Smooth muscle cell (in vitro differentiated cells): ENCODE data around the gene GSN. TPM values are rescaled to one million over a fixed set of nuclear protein-coding genes. Genes with fewer than 3 reads are reported as not detected.

Source experiments
- DNase-seq: peaks from one replicate; lab custom pipeline; 2025; ENCODE audit not compliant: unreplicated experiment; lab: John Stamatoyannopoulos, UW
- H2AFZ ChIP-seq: fragments of 200-600 bp; sonication (generic); 2 replicates; pipeline ENCODE4 v1.6.0; 2016; ENCODE audit warnings: antibody characterized with exemption, low read depth, mild to moderate bottlenecking
- H3F3A ChIP-seq: fragments of 200-600 bp; sonication (generic); 2 replicates; pipeline ENCODE4 v1.6.0; 2017; ENCODE audit warnings: antibody characterized with exemption, low read depth
- H3K27ac ChIP-seq: fragments of 200-600 bp; sonication (generic); 2 replicates; pipeline ENCODE4 v1.5.1; 2016; ENCODE audit warnings: low read depth, mild to moderate bottlenecking
- H3K27me3 ChIP-seq: fragments of 200-600 bp; sonication (generic); 2 replicates; pipeline ENCODE4 v1.6.1; 2016; ENCODE audit warnings: low read depth, mild to moderate bottlenecking
- H3K36me3 ChIP-seq: fragments of 200-600 bp; sonication (generic); 2 replicates; pipeline ENCODE4 v1.5.1; 2016; ENCODE audit warnings: low read depth
- H3K4me1 ChIP-seq: fragments of 200-600 bp; sonication (generic); 2 replicates; pipeline ENCODE4 v1.5.1; 2016; ENCODE audit warnings: low read depth
- H3K4me2 ChIP-seq: fragments of 200-600 bp; sonication (generic); 2 replicates; pipeline ENCODE4 v1.6.0; 2016; ENCODE audit warnings: mild to moderate bottlenecking
- H3K4me3 ChIP-seq: fragments of 200-600 bp; sonication (generic); 2 replicates; pipeline ENCODE4 v1.5.1; 2016; ENCODE audit warnings: mild to moderate bottlenecking
- H3K79me2 ChIP-seq: fragments of 200-600 bp; sonication (generic); 2 replicates; pipeline ENCODE4 v1.6.0; 2016; ENCODE audit warnings: low read depth, mild to moderate bottlenecking
- H3K9ac ChIP-seq: fragments of 200-600 bp; sonication (generic); 2 replicates; pipeline ENCODE4 v1.6.0; 2016; ENCODE audit warnings: low read depth
- H3K9me3 ChIP-seq: fragments of 200-600 bp; sonication (generic); replicated peaks from 2 replicates; pipeline ENCODE4 v1.5.1; 2016; ENCODE audit warnings: low read depth
- H4K20me1 ChIP-seq: fragments of 200-600 bp; sonication (generic); 2 replicates; pipeline ENCODE4 v1.6.0; 2016; ENCODE audit warnings: low read depth
- WGBS: methylation state at CpG from one replicate; pipeline ENCODE4 v1.1.7; 2016; ENCODE audit warnings: low lambda C conversion rate; 5-methylcytosine and 5-hydroxymethylcytosine counted together
- polyA plus RNA-seq: library from polyadenylated mRNA; unstranded; fragments of >200 nt; fragmentation: Nextera tagmentation; extraction: Ambion mirVana; gene quantifications from 2 replicates; pipeline ENCODE4 v1.2.1, GENCODE V29; 2016
- total RNA-seq: library from RNA; depleted of rRNA; stranded (reverse); fragments of >200 nt; gene quantifications from 2 replicates; pipeline ENCODE4 v1.2.3, GENCODE V29; 2014
- TF ChIP-seq, protein P1 (sequence below): fragments of 200-600 bp; sonication (generic); IDR thresholded peaks from 2 replicates; pipeline ENCODE4 v1.5.1; 2017; ENCODE audit warnings: borderline replicate concordance, mild to moderate bottlenecking, antibody characterized with exemption; ENCODE audit not compliant: insufficient read depth, poor library complexity, severe bottlenecking

The GSN gene
- total and polyA plus RNA-seq, 2 experiments from 2014 or later, result 337 to 685 TPM

- no peak for DNase-seq
- H3K4me3 ChIP-seq, result peak overlapping the region; percentile 53
- H3K4me2 ChIP-seq, result peak overlapping the region; percentile 88
- no peaks in the 10 kb centered on the region for H3K27me3 ChIP-seq
- H3K9me3 ChIP-seq, result no peaks in the 10 kb centered on the region
- peaks cover 99% of the 10 kb centered on the region for H4K20me1 ChIP-seq
- H3K9ac ChIP-seq, result no peak overlapping the region
- H2AFZ ChIP-seq, result no peak overlapping the region
- peaks cover 9% of the 10 kb centered on the region for H3K36me3 ChIP-seq
- peaks cover 58% of the 10 kb centered on the region for H3K79me2 ChIP-seq
- H3K4me1 ChIP-seq, result peaks cover 22% of the 10 kb centered on the region
- 40% methylated on average over 13 of the region's 13 CpGs for WGBS
- H3K27ac ChIP-seq, result peak overlapping the region; percentile 40
- TF ChIP-seq, protein P1, sequence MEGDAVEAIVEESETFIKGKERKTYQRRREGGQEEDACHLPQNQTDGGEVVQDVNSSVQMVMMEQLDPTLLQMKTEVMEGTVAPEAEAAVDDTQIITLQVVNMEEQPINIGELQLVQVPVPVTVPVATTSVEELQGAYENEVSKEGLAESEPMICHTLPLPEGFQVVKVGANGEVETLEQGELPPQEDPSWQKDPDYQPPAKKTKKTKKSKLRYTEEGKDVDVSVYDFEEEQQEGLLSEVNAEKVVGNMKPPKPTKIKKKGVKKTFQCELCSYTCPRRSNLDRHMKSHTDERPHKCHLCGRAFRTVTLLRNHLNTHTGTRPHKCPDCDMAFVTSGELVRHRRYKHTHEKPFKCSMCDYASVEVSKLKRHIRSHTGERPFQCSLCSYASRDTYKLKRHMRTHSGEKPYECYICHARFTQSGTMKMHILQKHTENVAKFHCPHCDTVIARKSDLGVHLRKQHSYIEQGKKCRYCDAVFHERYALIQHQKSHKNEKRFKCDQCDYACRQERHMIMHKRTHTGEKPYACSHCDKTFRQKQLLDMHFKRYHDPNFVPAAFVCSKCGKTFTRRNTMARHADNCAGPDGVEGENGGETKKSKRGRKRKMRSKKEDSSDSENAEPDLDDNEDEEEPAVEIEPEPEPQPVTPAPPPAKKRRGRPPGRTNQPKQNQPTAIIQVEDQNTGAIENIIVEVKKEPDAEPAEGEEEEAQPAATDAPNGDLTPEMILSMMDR, result no peak
- peaks cover 7% of the 10 kb centered on the region for H3F3A ChIP-seq
These were observed 30.9 kb downstream of the GSN start for GRCh38 chr9:121298689-121299466.

DNA sequence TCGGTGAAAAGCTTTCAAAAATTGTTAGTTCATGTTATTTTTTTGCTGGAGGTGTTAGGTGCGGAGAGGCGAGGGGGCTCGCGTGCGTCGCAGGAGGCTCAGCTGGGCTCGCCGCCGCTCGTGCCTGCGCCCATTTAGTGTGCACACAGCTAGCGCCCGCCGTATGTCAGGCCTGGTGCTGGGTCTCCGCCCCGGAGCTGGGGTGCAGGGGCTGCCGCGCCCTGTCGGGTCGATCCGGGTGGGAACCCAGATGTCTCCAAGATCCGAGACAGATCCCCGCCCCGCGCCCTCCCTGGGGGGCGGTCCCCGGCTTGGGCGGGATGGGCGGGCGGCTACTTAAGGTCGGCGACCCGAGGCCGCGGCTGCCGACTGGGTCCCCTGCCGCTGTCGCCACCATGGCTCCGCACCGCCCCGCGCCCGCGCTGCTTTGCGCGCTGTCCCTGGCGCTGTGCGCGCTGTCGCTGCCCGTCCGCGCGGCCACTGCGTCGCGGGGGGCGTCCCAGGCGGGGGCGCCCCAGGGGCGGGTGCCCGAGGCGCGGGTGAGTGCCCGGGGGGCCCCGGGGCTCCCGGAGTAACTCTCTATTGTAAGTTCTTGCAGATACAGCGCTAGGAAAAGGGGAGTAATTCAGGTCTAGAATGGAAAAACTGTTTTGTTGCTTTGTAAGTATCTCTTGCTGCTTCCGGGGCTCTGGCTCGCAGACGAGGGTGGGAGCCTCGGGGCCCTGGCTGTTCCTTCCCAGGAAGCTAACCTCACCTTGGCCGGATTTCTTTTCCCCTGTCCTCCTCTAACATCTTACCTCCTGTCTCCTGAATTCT, 31.7 kb downstream of the GSN start:
- peak overlapping the region; percentile 53 for H3K4me3 ChIP-seq
- WGBS, result 4% methylated on average over 62 of the region's 74 CpGs
- H3K36me3 ChIP-seq, result peaks cover 9% of the 10 kb centered on the region
- H3K4me1 ChIP-seq, result peaks cover 22% of the 10 kb centered on the region
- no peaks in the 10 kb centered on the region for H3K27me3 ChIP-seq
- peaks cover 7% of the 10 kb centered on the region for H3F3A ChIP-seq
- H3K9me3 ChIP-seq, result no peaks in the 10 kb centered on the region
- no peak for DNase-seq
- TF ChIP-seq, protein P1, result no peak
- peak overlapping the region; percentile 47 for H3K9ac ChIP-seq
- H4K20me1 ChIP-seq, result peaks cover 99% of the 10 kb centered on the region
- peak overlapping the region; percentile 88 for H3K4me2 ChIP-seq
- H2AFZ ChIP-seq, result no peak overlapping the region
- H3K79me2 ChIP-seq, result peaks cover 51% of the 10 kb centered on the region
- H3K27ac ChIP-seq, result peak overlapping the region; percentile 40

DNA sequence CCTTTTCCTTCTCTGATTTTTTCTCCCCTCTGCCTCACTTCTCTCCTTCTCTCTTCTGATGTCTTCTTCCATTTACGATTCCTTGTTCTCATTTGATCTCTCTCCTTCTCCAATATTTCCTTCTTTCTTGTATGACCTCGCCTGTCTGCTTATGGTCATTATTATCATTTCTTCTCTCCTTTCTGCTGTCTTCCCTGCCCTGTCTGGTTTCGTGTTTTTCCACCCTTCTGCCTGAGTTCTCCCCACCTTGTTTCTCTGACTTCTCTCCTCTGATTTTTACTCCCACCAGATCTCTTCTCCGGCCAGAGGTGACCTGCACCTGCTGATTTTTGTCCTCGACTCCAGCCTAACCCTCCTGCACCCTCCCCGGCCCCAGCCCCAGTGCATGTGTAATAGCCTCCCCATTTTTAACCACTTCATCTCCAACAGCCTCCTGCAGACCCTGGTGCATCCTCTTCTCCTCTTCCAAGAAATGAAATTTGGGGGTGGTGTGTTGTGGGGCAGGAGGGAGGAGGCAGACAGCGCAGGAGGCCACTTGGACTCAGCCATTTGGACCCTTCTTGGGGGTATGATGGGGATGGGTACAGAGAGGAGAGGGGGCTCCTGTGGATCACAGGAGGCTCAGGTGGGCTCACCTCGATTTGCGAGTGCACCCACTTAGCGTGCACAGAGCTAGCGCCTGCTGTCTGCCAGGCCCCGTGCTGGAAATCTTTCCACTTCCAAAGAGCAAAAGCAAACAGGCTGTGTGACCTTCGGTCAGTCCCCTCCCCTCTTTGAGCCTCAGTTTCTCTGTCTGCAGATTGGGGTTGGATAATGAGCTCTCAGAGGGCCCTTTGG, 32.5 kb downstream of the GSN start:
- Histone ChIP-seq H3K9me3 (no peaks in the 10 kb centered on the region), H2AFZ (no peak overlapping the region), H3F3A (peaks cover 7% of the 10 kb centered on the region), H3K4me1 (peaks cover 22% of the 10 kb centered on the region), H3K36me3 (peaks cover 6% of the 10 kb centered on the region), H3K79me2 (peaks cover 43% of the 10 kb centered on the region), H3K4me2 (peak overlapping the region; percentile 88), H4K20me1 (peaks cover 99% of the 10 kb centered on the region), H3K27me3 (no peaks in the 10 kb centered on the region), H3K4me3 (peak overlapping the region; percentile 53), H3K27ac (no peak overlapping the region), H3K9ac (peak overlapping the region; percentile 47)
- 78% methylated on average over 13 of the region's 13 CpGs for WGBS
- no peak for DNase-seq
- TF ChIP-seq, protein P1, result no peak
